Lower leg skin (tissue), 4 donors: Measurements from ENCODE around the gene GRIK5. TPM values are rescaled to one million over a fixed set of nuclear protein-coding genes. Genes with fewer than 3 reads are reported as not detected.

Experiments used
- DNase-seq, 2 donors: peaks; one replicate each; pipeline ENCODE4 v3.0.0-alpha.2; 2019; ENCODE audit warnings: low spot score in 2 of 2
- H3K4me3 ChIP-seq: fragments of 200-600 bp; sonication (generic); 2 replicates; pipeline ENCODE4 v1.5.1; 2017; ENCODE audit warnings: mild to moderate bottlenecking, low read depth; ENCODE audit not compliant: poor library complexity, severe bottlenecking
- CTCF ChIP-seq, 3 donors: fragments of 450-650 bp; IDR thresholded peaks; one replicate each; pipeline ENCODE4 v1.5.1; 2016; ENCODE audit warnings: antibody characterized with exemption in 3 of 3, mild to moderate bottlenecking in 3 of 3, moderate library complexity in 2 of 3
- POLR2A ChIP-seq, 2 donors: fragments of 450-650 bp; IDR thresholded peaks; one replicate each; pipeline ENCODE4 v1.6.1; 2016 to 2017; ENCODE audit warnings: antibody characterized with exemption in 2 of 2, mild to moderate bottlenecking in 1 of 2, moderate library complexity in 1 of 2
- WGBS, 2 donors: methylation state at CpG; one replicate each; pipeline ENCODE4 v1.1.5; 2018; 5-methylcytosine and 5-hydroxymethylcytosine counted together
- intact Hi-C: fragments of 100-400 bp; cut with DNase I; formaldehyde crosslinking; loops from one replicate; pipeline ENCODE4 v1.15.0; 2023; ENCODE audit warnings: low total_unique reads
- total RNA-seq, 4 donors: library from RNA; depleted of rRNA; stranded (reverse); fragments of >200 nt; gene quantifications; one replicate each; pipeline ENCODE4 v1.1.0, GENCODE V29; 2016

The GRIK5 gene
- total RNA-seq, 4 donors from 2014 or later = 0.11 to 1.4 (median 0.82) TPM

- no peak overlapping the region for H3K4me3 ChIP-seq
- WGBS, 2 donors = 94 to 96% methylated on average over 16 to 22 of the region's 22 CpGs
- no peak for DNase-seq
- TF ChIP-seq CTCF (IDR thresholded peaks at IDR 0.05) = no peak
- no peak for TF ChIP-seq POLR2A (IDR thresholded peaks at IDR 0.05)
- intact Hi-C loops = no loop called here
These were observed 64.5 kb downstream of the GRIK5 start for GRCh38 chr19:42005504-42005903.

- no peak for DNase-seq
These were observed 66.3 kb downstream of the GRIK5 start for GRCh38 chr19:42003506-42004294.

GRCh38 chr19:41999878-42000208, 70.2 kb downstream of the GRIK5 start:
- intact Hi-C loops = no loop called here
- TF ChIP-seq POLR2A (IDR thresholded peaks at IDR 0.05) = no peak
- TF ChIP-seq CTCF (IDR thresholded peaks at IDR 0.05) = no peak
- no peak for DNase-seq

More at GRCh38 chr19:42003506-42004294, 66.3 kb downstream of the GRIK5 start:
- WGBS, 2 donors = 78 to 79% methylated on average over 21 of the region's 21 CpGs
- intact Hi-C loops = no loop called here
- TF ChIP-seq CTCF (IDR thresholded peaks at IDR 0.05) = no peak
- no peak for TF ChIP-seq POLR2A (IDR thresholded peaks at IDR 0.05)
- no peak overlapping the region for H3K4me3 ChIP-seq

GRCh38 chr19:41999071-41999877, 70.7 kb downstream of the GRIK5 start:
- TF ChIP-seq POLR2A (IDR thresholded peaks at IDR 0.05) (no peak), CTCF (IDR thresholded peaks at IDR 0.05) (no peak)
- no peak overlapping the region for H3K4me3 ChIP-seq
- WGBS, 2 donors = 10% methylated on average over 42 to 44 of the region's 55 CpGs
- intact Hi-C loops = no loop called here
- no peak for DNase-seq

More at GRCh38 chr19:41999878-42000208, 70.2 kb downstream of the GRIK5 start:
- WGBS, 2 donors = 76 to 77% methylated on average over 7 of the region's 7 CpGs
- no peak overlapping the region for H3K4me3 ChIP-seq

- TF ChIP-seq POLR2A (IDR thresholded peaks at IDR 0.05) = no peak
- TF ChIP-seq CTCF (IDR thresholded peaks at IDR 0.05) = no peak
- no peak overlapping the region for H3K4me3 ChIP-seq
- DNase-seq = no peak
- WGBS, 2 donors = 4% methylated on average over 29 to 32 of the region's 64 CpGs
- intact Hi-C loops = no loop called here
These were observed 71.6 kb downstream of the GRIK5 start for GRCh38 chr19:41998246-41999020.
